ENCODE measurements around the gene NACC2.

The NACC2 gene

DNA sequence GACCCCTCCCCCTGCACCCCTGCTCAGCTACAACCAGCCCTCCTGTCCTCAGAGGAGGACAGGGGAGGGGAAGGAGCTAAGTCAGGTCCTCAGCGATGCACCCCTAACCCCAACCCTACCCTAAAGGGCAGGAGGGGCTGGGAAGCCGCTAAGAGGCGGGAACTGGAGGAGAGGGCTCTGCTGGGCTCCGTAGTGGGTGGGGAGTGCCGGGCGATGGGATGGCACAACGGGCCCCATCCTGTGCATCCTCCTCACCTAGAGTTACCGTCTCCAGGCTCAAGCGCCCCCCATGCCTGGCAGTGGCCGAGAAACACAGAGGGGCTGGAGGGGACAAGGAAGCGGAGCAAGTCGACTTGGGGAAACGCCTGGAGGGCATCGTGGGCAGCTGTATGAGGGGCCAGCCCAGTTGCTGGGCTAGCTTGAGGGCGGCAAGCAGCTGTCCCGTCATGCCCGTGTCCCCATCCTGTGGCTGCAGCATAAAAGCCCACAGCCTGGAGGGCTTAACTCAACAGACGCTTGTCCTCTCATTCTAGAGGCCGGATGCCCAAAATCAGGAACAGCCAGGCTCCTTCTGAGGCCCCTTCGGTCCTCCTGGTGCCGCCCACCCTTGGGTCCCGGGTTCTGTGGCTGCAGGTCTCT is 110.9 kb downstream of the NACC2 start:
- Histone ChIP-seq H3K4me1 (ENCODE audit: low read depth, poor library complexity, severe bottlenecking) (no peaks in the 10 kb centered on the region), H3K4me3 (IDR thresholded peaks at IDR 0.05; ENCODE audit: insufficient read depth, low read depth, low read length) (no peak overlapping the region), H3K4me2 (no peak overlapping the region), H3K27me3 (ENCODE audit: insufficient read depth, low read depth) (peaks cover 94% of the 10 kb centered on the region), H2AFZ (ENCODE audit: low read depth) (no peak overlapping the region), H4K20me1 (ENCODE audit: insufficient read depth) (no peaks in the 10 kb centered on the region), H3K9ac (no peak overlapping the region), H3K79me2 (ENCODE audit: insufficient read depth, low read depth) (no peaks in the 10 kb centered on the region), H3K27ac (no peak overlapping the region), H3K36me3 (ENCODE audit: insufficient read depth) (no peaks in the 10 kb centered on the region)
- no peak for TF ChIP-seq CTCF (conservative IDR thresholded peaks at IDR 0.05; ENCODE audit: low read depth, low read length)

- Histone ChIP-seq H3K27me3 (ENCODE audit: insufficient read depth, low read depth) (peaks cover 93% of the 10 kb centered on the region), H3K9ac (no peak overlapping the region), H4K20me1 (ENCODE audit: insufficient read depth) (no peaks in the 10 kb centered on the region), H3K36me3 (ENCODE audit: insufficient read depth) (no peaks in the 10 kb centered on the region), H3K4me1 (ENCODE audit: low read depth, poor library complexity, severe bottlenecking) (no peaks in the 10 kb centered on the region), H3K27ac (no peak overlapping the region), H3K4me2 (no peak overlapping the region), H3K4me3 (IDR thresholded peaks at IDR 0.05; ENCODE audit: insufficient read depth, low read depth, low read length) (no peak overlapping the region), H3K79me2 (ENCODE audit: insufficient read depth, low read depth) (no peaks in the 10 kb centered on the region), H2AFZ (ENCODE audit: low read depth) (no peak overlapping the region)
- no peak for TF ChIP-seq CTCF (conservative IDR thresholded peaks at IDR 0.05; ENCODE audit: low read depth, low read length)
Measured at GRCh38 chr9:135983208-135984071, 111.6 kb downstream of the NACC2 start.

DNA sequence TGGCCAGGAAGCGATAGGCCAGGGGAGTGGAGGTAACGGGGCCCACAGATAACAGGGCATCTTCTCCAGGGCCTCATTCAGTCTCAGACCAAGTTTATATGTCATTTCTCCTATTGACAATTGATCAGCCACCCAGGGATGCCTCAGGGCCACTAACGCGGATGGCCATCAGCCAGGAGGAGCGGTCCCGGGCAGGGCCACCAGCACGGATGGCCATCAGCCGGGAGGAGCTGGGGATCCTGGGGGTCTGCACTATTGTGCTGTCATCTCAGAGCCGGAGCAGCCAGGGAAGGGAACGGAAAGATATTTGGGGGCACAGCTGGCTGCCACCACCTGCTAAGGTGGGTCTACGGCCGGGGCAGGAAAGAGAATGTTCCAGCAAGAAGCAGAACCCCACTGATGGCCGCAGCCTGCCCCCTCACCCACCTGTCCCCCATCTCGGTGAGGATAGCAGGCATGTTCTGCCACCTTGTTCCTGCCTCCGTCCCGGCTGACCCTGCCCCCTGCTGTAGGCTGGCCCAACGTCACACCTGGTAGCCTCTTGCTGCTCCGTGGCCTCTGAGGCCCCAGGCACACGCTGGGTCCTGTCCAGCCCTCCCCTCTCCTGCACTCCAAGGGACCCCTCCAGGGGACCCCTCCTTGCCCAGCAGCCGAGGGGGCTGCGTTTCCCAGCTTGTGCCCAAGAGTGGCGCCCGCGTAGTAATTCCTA is 112.4 kb downstream of the NACC2 start:
- peaks cover 85% of the 10 kb centered on the region for H3K27me3 ChIP-seq (ENCODE audit: insufficient read depth, low read depth)
- H3K4me3 ChIP-seq (IDR thresholded peaks at IDR 0.05; ENCODE audit: insufficient read depth, low read depth, low read length): no peak overlapping the region
- no peak overlapping the region for H2AFZ ChIP-seq (ENCODE audit: low read depth)
- no peaks in the 10 kb centered on the region for H3K79me2 ChIP-seq (ENCODE audit: insufficient read depth, low read depth)
- H3K27ac ChIP-seq: no peak overlapping the region
- no peak overlapping the region for H3K4me2 ChIP-seq
- no peaks in the 10 kb centered on the region for H3K4me1 ChIP-seq (ENCODE audit: low read depth, poor library complexity, severe bottlenecking)
- no peaks in the 10 kb centered on the region for H3K36me3 ChIP-seq (ENCODE audit: insufficient read depth)
- H4K20me1 ChIP-seq (ENCODE audit: insufficient read depth): no peaks in the 10 kb centered on the region
- no peak overlapping the region for H3K9ac ChIP-seq
- no peak for TF ChIP-seq CTCF (conservative IDR thresholded peaks at IDR 0.05; ENCODE audit: low read depth, low read length)

- H2AFZ ChIP-seq (ENCODE audit: low read depth): no peak overlapping the region
- H3K4me1 ChIP-seq (ENCODE audit: low read depth, poor library complexity, severe bottlenecking): no peaks in the 10 kb centered on the region
- H3K27ac ChIP-seq: no peak overlapping the region
- H3K4me2 ChIP-seq: no peak overlapping the region
- H4K20me1 ChIP-seq (ENCODE audit: insufficient read depth): no peaks in the 10 kb centered on the region
- TF ChIP-seq CTCF (conservative IDR thresholded peaks at IDR 0.05; ENCODE audit: low read depth, low read length): no peak
- H3K27me3 ChIP-seq (ENCODE audit: insufficient read depth, low read depth): peaks cover 83% of the 10 kb centered on the region
- no peak overlapping the region for H3K4me3 ChIP-seq (IDR thresholded peaks at IDR 0.05; ENCODE audit: insufficient read depth, low read depth, low read length)
- no peaks in the 10 kb centered on the region for H3K79me2 ChIP-seq (ENCODE audit: insufficient read depth, low read depth)
- no peak overlapping the region for H3K9ac ChIP-seq
- no peaks in the 10 kb centered on the region for H3K36me3 ChIP-seq (ENCODE audit: insufficient read depth)
Measured at GRCh38 chr9:135980926-135981630, 114.0 kb downstream of the NACC2 start.

Measured in KMS-11 (cell line).